Activated T-helper 1 cell treated with Interleukin-2 at 50 U/mL for 16 hours (primary cell): Measurements from ENCODE around the gene INPP5D.

Experiments
- DNase-seq: peaks from one replicate; pipeline ENCODE4 v3.0.0-alpha.2; 2020; ENCODE audit warnings: low read depth

The INPP5D gene

GRCh38 chr2:233236820-233237589 lies 176.9 kb downstream of the INPP5D start:
- no peak for DNase-seq

DNA sequence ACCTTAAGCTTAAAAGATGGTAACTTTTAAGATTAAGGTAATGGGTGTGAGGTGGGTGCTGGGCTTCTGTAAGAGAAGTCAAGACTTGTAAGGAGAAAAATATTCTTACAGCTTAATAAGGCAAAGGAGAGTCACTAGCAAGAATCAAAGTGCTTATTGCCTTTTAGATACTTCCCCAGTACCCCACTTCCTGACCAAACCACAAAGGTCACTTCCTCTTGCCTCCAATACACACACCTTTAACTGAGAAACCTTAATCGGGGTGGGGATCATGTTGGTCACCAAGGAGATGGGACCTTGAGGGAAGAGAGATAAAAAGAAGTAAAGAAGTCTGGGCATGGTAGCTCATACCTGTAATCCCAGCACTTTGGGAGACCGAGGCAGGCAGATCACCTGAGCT lies 180.8 kb downstream of the INPP5D start:
- no peak for DNase-seq

DNA sequence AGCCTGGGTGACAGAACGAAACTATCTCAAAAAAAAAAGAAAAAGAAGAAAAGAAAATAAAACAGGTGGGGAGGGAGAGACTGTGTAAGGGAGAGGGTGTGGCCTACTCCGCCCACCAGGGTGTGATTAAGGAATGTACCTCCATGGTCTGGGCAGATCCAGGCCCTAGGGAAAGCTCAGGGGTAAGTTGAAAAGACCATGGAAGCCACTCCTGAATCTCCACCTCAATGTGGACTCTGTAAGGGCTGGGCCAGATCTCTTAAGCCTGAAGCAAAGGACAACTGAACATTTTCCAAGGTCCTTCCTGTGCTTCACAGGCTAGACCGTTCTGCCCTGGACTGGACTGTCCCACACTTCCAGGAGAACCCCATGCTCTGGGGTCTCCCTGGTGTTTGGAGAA lies 181.7 kb downstream of the INPP5D start:
- DNase-seq: no peak

GRCh38 chr2:233242231-233242927 lies 182.2 kb downstream of the INPP5D start:
- no peak for DNase-seq

DNA sequence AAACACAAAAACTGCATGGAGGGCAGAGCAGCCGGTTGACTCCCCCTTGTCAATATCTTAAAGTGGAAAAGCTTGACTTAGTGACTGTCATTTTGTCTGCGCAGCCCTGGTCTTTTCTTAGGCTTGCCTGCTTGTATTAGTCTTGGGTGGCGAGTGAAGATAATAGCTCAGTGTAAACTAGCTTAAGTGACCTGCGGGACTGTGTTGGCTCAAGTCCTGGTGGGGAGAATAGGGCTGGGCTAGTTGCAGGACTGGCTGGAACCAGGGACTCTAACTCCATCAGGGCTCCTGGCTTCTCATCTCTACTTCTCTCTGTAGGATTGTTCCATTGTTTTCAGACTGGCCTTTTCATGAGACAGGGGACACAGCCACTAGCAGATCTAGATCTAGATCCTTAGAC lies 183.2 kb downstream of the INPP5D start:
- no peak for DNase-seq

- no peak for DNase-seq
Measured at GRCh38 chr2:233244818-233245217, 184.7 kb downstream of the INPP5D start.

DNA sequence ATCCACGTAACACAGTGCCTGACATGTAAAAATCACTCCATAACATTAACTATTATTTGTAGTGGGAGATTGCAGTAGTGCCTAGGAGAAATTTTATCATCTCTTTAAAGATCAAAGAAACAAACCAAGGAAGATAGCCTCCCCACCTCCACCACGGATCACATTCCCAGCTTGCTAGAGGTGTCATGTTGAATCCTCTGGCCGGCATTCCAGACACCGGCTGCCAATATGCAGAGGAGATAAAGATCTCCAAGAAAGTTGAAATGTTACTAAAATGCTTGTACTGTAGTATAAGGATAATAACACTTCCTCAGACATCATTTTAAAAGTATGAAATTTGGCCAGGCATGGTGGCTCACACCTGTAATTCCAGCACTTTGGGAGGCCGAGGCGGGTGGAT lies 185.3 kb downstream of the INPP5D start:
- DNase-seq: no peak

DNA sequence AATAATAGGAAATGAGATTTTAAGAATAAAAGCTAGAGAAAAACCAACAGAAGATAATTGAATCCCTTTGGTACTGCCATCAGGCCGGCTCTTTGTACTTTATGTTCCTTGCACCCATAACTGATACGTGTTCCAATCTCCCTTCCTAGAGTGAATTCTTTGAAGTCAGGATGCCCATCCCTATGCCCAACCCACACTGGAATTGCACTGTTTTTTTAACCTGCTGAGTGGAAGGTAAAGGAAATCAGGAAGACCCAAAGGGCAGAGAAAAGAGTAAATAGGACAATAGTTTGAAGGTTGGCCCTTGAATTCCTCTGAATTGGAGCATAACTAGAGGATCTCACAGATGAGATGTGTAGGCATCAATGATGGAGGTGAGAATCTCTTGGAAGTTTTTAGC lies 187.0 kb downstream of the INPP5D start:
- no peak for DNase-seq

DNA sequence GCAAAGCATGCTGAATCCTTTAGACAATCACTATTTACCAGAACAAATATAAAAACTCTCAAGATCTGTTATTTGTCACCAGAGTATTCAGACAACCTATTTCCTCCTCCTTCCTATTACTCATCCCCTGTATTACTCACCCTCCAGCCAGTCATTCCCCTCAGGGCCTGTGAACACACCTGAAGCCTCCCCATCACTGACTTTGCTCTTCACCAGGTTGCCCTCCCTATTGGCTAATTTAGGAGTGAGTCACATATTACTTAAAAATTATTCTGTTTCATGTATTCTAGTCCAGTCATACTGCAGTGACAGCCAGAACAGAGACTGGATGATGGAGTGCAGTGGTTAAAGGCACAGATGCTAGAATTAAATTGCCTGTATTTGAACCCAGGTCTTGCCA lies 187.6 kb downstream of the INPP5D start:
- peak; percentile 28 for DNase-seq

DNA sequence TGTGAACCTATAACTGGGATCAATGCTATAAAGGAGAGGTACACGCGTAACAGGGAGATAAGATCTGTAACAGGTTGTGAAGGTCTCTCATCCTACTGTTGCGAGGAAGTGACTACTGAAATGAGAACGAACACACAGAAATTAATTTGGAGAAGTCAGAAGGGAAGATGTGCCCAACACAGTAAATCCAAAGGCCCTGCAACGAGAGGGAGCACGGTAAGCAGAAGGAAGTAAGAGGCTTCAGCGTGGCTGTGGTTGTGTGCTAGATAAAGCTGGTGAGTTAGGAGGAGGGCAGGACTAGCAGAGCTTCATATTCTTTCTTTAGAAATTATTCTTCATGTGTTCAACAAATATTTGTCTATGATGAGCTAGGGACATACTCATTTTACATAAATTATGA lies 188.9 kb downstream of the INPP5D start:
- DNase-seq: no peak

- DNase-seq: no peak
Measured at GRCh38 chr2:233250568-233250967, 190.4 kb downstream of the INPP5D start.

GRCh38 chr2:233250985-233251305 lies 190.8 kb downstream of the INPP5D start:
- DNase-seq: no peak

GRCh38 chr2:233251306-233252116 lies 191.4 kb downstream of the INPP5D start, which contains the start of gene ATG16L1:
Gene ATG16L1 (plus strand): TSS chr2:233251673. CDS start chr2:233251828, 155 bp downstream.
- peak; percentile 93 for DNase-seq

- DNase-seq: no peak
Measured at GRCh38 chr2:233252227-233252626, 192.1 kb downstream of the INPP5D start.

GRCh38 chr2:233255151-233255550 lies 195.0 kb downstream of the INPP5D start:
- DNase-seq: no peak

- DNase-seq: no peak
Measured at GRCh38 chr2:233256048-233256447, 195.9 kb downstream of the INPP5D start.
